OCI-LY7 (cell line): Measurements from ENCODE around the gene NGEF.

Source experiments
- EZH2phosphoT487 ChIP-seq: fragments of 200-600 bp; sonication (generic); IDR thresholded peaks from 2 replicates; pipeline ENCODE4 v1.6.1; 2018; ENCODE audit warnings: low read depth, borderline replicate concordance, mild to moderate bottlenecking, mixed run types, antibody characterized with exemption, low read length, moderate library complexity, mixed read lengths
- TF ChIP-seq, protein P1 (sequence below): fragments of 200-600 bp; sonication (generic); conservative IDR thresholded peaks from 2 replicates; pipeline ENCODE4 v1.5.1; 2014; ENCODE audit warnings: mild to moderate bottlenecking, antibody characterized with exemption, low read length, moderate library complexity, mixed read lengths

GRCh38 chr2:232927793-232928550, 85.1 kb downstream of the NGEF start:
- TF ChIP-seq, protein P1, sequence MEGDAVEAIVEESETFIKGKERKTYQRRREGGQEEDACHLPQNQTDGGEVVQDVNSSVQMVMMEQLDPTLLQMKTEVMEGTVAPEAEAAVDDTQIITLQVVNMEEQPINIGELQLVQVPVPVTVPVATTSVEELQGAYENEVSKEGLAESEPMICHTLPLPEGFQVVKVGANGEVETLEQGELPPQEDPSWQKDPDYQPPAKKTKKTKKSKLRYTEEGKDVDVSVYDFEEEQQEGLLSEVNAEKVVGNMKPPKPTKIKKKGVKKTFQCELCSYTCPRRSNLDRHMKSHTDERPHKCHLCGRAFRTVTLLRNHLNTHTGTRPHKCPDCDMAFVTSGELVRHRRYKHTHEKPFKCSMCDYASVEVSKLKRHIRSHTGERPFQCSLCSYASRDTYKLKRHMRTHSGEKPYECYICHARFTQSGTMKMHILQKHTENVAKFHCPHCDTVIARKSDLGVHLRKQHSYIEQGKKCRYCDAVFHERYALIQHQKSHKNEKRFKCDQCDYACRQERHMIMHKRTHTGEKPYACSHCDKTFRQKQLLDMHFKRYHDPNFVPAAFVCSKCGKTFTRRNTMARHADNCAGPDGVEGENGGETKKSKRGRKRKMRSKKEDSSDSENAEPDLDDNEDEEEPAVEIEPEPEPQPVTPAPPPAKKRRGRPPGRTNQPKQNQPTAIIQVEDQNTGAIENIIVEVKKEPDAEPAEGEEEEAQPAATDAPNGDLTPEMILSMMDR = no peak
- no peak for TF ChIP-seq EZH2phosphoT487
